ENCODE data around the gene FGFR2.

DNA sequence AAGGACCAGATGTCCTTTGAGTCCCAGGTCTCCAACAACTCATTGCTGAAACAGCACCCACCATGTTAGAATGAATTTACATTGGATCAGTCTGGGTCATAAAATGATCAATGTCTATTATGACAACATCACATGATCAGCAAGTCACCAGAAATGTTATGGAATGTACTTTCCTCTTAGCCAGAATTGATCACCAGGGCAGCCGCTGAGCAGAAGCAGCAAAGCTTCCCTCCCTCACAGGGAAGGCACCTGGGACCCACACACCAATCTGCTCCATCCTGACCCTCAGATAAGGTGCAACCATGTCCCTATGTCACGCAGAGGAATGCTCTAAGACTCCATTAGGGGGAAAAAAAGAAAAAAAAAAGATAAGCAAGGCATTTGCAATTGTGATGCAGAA is 30.0 kb downstream of the FGFR2 start:
- TF ChIP-seq, protein P1, sequence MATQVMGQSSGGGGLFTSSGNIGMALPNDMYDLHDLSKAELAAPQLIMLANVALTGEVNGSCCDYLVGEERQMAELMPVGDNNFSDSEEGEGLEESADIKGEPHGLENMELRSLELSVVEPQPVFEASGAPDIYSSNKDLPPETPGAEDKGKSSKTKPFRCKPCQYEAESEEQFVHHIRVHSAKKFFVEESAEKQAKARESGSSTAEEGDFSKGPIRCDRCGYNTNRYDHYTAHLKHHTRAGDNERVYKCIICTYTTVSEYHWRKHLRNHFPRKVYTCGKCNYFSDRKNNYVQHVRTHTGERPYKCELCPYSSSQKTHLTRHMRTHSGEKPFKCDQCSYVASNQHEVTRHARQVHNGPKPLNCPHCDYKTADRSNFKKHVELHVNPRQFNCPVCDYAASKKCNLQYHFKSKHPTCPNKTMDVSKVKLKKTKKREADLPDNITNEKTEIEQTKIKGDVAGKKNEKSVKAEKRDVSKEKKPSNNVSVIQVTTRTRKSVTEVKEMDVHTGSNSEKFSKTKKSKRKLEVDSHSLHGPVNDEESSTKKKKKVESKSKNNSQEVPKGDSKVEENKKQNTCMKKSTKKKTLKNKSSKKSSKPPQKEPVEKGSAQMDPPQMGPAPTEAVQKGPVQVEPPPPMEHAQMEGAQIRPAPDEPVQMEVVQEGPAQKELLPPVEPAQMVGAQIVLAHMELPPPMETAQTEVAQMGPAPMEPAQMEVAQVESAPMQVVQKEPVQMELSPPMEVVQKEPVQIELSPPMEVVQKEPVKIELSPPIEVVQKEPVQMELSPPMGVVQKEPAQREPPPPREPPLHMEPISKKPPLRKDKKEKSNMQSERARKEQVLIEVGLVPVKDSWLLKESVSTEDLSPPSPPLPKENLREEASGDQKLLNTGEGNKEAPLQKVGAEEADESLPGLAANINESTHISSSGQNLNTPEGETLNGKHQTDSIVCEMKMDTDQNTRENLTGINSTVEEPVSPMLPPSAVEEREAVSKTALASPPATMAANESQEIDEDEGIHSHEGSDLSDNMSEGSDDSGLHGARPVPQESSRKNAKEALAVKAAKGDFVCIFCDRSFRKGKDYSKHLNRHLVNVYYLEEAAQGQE (IDR thresholded peaks at IDR 0.05; ENCODE audit: insufficient read depth in 1 of 2, low read depth in 2 of 2, low read length in 1 of 2) = no peak
- TF ChIP-seq, protein P2, sequence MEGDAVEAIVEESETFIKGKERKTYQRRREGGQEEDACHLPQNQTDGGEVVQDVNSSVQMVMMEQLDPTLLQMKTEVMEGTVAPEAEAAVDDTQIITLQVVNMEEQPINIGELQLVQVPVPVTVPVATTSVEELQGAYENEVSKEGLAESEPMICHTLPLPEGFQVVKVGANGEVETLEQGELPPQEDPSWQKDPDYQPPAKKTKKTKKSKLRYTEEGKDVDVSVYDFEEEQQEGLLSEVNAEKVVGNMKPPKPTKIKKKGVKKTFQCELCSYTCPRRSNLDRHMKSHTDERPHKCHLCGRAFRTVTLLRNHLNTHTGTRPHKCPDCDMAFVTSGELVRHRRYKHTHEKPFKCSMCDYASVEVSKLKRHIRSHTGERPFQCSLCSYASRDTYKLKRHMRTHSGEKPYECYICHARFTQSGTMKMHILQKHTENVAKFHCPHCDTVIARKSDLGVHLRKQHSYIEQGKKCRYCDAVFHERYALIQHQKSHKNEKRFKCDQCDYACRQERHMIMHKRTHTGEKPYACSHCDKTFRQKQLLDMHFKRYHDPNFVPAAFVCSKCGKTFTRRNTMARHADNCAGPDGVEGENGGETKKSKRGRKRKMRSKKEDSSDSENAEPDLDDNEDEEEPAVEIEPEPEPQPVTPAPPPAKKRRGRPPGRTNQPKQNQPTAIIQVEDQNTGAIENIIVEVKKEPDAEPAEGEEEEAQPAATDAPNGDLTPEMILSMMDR (IDR thresholded peaks at IDR 0.05) = no peak
- TF ChIP-seq POLR2AphosphoS5 (IDR thresholded peaks at IDR 0.05; ENCODE audit: low read depth, low read length) = no peak

Measured in Panc1 (cell line).